DOHH2 (cell line): ENCODE data around the gene RRP15.

ENCODE experiments used
- EZH2phosphoT487 ChIP-seq: fragments of 200-600 bp; sonication (generic); IDR thresholded peaks from 2 replicates; pipeline ENCODE4 v1.6.1; 2017; ENCODE audit warnings: borderline replicate concordance, mild to moderate bottlenecking, antibody characterized with exemption, low read length, moderate library complexity, mixed read lengths
- TF ChIP-seq, protein P1 (sequence below): fragments of 200-600 bp; sonication (generic); IDR thresholded peaks from one replicate; pipeline ENCODE4 v1.5.1; 2014; ENCODE audit warnings: antibody characterized with exemption, mild to moderate bottlenecking, low read depth, low read length; ENCODE audit not compliant: poor library complexity, severe bottlenecking

DNA sequence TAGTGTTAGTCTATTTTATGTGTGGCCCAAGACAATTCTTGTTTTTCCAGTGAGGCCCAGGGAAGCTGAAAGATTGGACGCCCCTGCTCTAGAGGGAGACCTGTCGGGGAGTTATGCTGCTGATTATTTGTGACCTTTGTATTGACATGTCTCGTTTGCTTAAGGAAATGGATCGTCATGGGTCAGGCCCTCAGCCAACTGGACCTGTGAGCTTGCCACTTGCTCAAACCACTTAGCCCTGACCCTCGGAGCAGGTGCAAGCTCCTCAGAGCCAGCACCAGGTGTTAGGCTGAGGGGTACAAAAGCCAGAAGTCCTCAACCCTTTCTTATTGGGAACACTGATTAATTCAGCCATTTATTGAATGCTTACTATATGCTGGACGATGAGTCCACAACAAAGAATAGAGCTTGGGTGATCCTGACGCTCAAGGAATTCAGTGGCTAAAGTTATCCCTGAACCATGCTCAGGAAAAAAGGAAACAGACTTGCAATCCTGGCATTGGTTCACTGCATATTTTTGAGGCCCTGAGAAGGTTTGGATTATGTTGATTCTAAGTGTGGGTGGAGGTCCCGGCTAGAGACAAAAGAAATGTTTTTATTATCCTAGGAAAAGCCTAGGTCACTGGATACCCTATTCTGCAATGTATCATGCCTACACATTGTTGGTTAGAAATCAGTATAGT is 79.1 kb downstream of the RRP15 start:
- TF ChIP-seq, protein P1, sequence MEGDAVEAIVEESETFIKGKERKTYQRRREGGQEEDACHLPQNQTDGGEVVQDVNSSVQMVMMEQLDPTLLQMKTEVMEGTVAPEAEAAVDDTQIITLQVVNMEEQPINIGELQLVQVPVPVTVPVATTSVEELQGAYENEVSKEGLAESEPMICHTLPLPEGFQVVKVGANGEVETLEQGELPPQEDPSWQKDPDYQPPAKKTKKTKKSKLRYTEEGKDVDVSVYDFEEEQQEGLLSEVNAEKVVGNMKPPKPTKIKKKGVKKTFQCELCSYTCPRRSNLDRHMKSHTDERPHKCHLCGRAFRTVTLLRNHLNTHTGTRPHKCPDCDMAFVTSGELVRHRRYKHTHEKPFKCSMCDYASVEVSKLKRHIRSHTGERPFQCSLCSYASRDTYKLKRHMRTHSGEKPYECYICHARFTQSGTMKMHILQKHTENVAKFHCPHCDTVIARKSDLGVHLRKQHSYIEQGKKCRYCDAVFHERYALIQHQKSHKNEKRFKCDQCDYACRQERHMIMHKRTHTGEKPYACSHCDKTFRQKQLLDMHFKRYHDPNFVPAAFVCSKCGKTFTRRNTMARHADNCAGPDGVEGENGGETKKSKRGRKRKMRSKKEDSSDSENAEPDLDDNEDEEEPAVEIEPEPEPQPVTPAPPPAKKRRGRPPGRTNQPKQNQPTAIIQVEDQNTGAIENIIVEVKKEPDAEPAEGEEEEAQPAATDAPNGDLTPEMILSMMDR, result no peak
- TF ChIP-seq EZH2phosphoT487, result no peak
